ENCODE measurements around the gene MRPS33.
"Not testable (repeated sequence)": the region's sequence is repeated elsewhere in the genome, so short reads cannot be mapped to it uniquely, and the experiment has no call there.

Gene MRPS33

DNA sequence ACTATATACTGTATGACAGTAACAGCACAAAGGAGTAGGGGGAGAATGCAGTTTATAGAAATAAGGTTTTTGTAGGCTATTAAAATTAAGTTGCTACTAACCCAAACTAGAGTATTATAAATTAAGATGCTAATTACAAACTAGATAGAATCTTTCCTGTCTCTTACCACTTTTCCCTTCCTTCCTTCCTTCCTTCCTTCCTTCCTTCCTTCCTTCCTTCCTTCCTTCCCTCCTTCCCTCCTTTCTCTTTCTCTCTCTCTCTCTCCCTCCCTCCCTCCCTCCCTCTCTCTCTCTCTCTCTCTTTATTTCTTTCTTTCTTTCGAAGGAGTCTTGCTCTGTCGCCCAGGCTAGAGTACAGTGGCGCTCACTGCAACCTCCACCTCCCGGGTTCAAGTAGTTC lies 53.6 kb downstream of the MRPS33 start:
- in situ Hi-C loops (cut with MboI; ENCODE audit: low pct_unique_long_range_greater_than_20kb, low sequenced_read_pairs, unreplicated experiment), result no loop called here
- TF ChIP-seq, protein P1, sequence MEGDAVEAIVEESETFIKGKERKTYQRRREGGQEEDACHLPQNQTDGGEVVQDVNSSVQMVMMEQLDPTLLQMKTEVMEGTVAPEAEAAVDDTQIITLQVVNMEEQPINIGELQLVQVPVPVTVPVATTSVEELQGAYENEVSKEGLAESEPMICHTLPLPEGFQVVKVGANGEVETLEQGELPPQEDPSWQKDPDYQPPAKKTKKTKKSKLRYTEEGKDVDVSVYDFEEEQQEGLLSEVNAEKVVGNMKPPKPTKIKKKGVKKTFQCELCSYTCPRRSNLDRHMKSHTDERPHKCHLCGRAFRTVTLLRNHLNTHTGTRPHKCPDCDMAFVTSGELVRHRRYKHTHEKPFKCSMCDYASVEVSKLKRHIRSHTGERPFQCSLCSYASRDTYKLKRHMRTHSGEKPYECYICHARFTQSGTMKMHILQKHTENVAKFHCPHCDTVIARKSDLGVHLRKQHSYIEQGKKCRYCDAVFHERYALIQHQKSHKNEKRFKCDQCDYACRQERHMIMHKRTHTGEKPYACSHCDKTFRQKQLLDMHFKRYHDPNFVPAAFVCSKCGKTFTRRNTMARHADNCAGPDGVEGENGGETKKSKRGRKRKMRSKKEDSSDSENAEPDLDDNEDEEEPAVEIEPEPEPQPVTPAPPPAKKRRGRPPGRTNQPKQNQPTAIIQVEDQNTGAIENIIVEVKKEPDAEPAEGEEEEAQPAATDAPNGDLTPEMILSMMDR (IDR thresholded peaks at IDR 0.05; ENCODE audit: extremely low read depth, insufficient read depth, missing control alignments), result no peak
- DNase-seq (ENCODE audit: low spot score), result no peak

DNA sequence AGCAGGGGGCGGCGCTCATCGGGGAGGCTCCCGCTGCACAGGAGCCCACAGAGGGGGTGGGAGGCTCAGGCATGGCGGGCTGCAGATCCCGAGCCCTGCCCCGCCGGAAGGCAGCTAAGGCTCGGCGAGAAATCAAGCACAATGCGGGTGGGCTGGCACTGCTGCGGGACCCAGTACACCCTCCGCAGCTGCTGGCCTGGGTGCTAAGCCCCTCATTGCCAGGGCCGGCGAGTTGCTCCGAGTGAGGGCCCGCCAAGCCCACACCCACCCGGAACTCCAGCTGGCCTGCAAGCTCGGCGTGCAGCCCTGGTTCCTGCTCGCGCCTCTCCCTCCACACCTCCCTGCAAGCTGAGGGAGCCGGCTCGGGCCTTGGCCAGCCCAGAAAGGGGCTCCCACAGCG lies 57.8 kb downstream of the MRPS33 start:
- in situ Hi-C loops (cut with MboI; ENCODE audit: low pct_unique_long_range_greater_than_20kb, low sequenced_read_pairs, unreplicated experiment); DNase-seq (ENCODE audit: low spot score): not testable (repeated sequence)

Measured in GM13977 (cell line).